Progenitor cell of endocrine pancreas (in vitro differentiated cells): ENCODE data around the gene IGFLR1. TPM values are rescaled to one million over a fixed set of nuclear protein-coding genes. Genes with fewer than 3 reads are reported as not detected.
"Not testable (repeated sequence)": the region's sequence is repeated elsewhere in the genome, so short reads cannot be mapped to it uniquely, and the experiment has no call there.

Experiments
- DNase-seq: peaks from one replicate; pipeline ENCODE4 v3.0.0; 2021; ENCODE audit warnings: low spot score; ENCODE audit not compliant: unreplicated experiment
- H3K27ac Mint-ChIP-seq: 2 replicates; pipeline ENCODE4 v1.8.0; 2021; ENCODE audit warnings: mild to moderate bottlenecking, moderate library complexity, mixed read lengths
- H3K27me3 Mint-ChIP-seq: 2 replicates; pipeline ENCODE4 v1.8.0; 2021; ENCODE audit warnings: mixed read lengths
- H3K36me3 Mint-ChIP-seq: 2 replicates; pipeline ENCODE4 v1.8.0; 2022; ENCODE audit warnings: mixed read lengths; ENCODE audit not compliant: insufficient read depth
- H3K4me1 Mint-ChIP-seq: 2 replicates; pipeline ENCODE4 v1.8.0; 2021; ENCODE audit warnings: low read depth, mixed read lengths
- H3K4me3 Mint-ChIP-seq: 2 replicates; pipeline ENCODE4 v1.8.0; 2021; ENCODE audit warnings: low read depth, mild to moderate bottlenecking, moderate library complexity, mixed read lengths
- H3K9me3 Mint-ChIP-seq: 2 replicates; pipeline ENCODE4 v1.8.0; 2021; ENCODE audit warnings: low read depth, mixed read lengths
- CTCF ChIP-seq: fragments of 200-600 bp; sonication (generic); IDR thresholded peaks from one replicate; pipeline ENCODE4 v1.5.0; 2021; ENCODE audit warnings: antibody characterized with exemption, mild to moderate bottlenecking; ENCODE audit not compliant: unreplicated experiment
- total RNA-seq: library from RNA; stranded (reverse); gene quantifications from 2 replicates; pipeline ENCODE4 v1.2.1, GENCODE V29; 2021

Gene IGFLR1
- total RNA-seq, 1 donor from 2014 or later, result 5.1 TPM

GRCh38 chr19:35729021-35729420, 13.2 kb downstream of the IGFLR1 start:
- Mint-ChIP-seq H3K27ac (no peak overlapping the region), H3K4me3 (no peak overlapping the region), H3K36me3 (peaks cover 27% of the 10 kb centered on the region), H3K9me3 (no peaks in the 10 kb centered on the region), H3K4me1 (no peaks in the 10 kb centered on the region), H3K27me3 (no peaks in the 10 kb centered on the region)
- no peak for TF ChIP-seq CTCF
- DNase-seq, result no peak

GRCh38 chr19:35727956-35728706, 14.1 kb downstream of the IGFLR1 start:
- no peak for TF ChIP-seq CTCF
- no peaks in the 10 kb centered on the region for H3K27me3 Mint-ChIP-seq

DNA sequence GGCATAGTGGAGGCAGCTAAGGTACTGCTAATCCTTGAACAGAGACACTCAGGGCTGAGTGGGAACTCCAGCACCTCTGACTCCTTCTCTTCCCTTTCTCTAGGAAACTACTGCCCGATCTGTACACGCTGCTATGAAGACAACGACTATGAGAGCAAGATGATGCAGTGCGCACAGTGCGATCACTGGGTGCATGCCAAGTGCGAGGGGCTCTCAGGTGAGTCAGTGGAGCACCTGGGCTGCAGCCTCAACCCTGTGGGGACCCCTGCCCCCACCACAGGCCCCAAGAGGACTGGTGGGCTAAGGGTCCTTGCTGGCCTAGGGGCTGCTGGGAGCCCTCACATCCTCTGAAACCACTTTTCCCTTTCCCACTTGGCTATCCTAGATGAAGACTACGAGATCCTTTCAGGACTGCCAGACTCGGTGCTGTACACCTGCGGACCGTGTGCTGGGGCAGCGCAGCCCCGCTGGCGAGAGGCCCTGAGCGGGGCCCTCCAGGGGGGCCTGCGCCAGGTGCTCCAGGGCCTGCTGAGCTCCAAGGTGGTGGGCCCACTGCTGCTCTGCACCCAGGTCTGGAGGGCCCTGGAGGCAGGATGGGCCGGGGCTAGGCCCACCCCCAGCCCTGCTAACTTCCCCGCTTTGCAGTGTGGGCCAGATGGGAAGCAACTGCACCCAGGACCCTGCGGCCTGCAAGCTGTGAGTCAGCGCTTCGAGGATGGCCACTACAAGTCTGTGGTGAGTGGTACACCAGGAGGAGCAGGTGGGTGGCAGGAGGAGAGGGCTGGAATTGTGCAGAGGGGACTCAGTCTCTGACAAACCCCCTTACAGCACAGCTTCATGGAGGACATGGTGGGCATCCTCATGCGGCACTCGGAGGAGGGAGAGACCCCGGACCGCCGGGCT, 14.9 kb downstream of the IGFLR1 start:
- Mint-ChIP-seq H3K4me1 (no peaks in the 10 kb centered on the region), H3K4me3 (no peak overlapping the region), H3K27ac (no peak overlapping the region), H3K27me3 (no peaks in the 10 kb centered on the region), H3K9me3 (no peaks in the 10 kb centered on the region), H3K36me3 (peaks cover 30% of the 10 kb centered on the region)
- no peak for DNase-seq
- no peak for TF ChIP-seq CTCF

More at GRCh38 chr19:35727956-35728706, 14.1 kb downstream of the IGFLR1 start:
- Mint-ChIP-seq H3K4me1 (no peaks in the 10 kb centered on the region), H3K36me3 (peaks cover 30% of the 10 kb centered on the region), H3K9me3 (no peaks in the 10 kb centered on the region), H3K4me3 (no peak overlapping the region), H3K27ac (no peak overlapping the region)
- DNase-seq, result no peak

DNA sequence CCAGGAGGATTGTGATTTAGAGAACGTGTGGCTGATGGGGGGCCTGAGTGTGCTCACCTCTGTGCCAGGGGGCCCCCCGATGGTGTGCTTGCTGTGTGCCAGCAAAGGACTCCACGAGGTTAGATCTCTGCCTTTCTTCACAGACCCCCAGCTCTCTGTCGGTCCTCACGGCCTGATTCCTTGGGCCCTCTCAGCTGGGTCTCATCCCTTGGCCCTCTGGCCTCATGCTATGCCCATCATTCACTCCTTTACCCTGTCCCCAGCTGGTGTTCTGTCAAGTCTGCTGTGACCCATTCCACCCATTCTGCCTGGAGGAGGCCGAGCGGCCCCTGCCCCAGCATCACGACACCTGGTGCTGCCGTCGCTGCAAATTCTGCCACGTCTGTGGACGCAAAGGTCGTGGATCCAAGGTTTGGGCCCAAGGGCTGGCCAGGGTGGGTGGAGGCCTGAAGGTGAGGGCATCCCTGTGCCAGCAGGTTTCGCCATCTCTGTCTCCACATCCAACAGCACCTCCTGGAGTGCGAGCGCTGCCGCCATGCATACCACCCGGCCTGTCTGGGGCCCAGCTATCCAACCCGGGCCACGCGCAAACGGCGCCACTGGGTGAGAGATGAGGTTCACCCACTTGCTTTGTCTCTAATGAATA, 16.9 kb downstream of the IGFLR1 start:
- Mint-ChIP-seq H3K4me1 (no peaks in the 10 kb centered on the region), H3K4me3 (no peak overlapping the region), H3K27me3 (no peaks in the 10 kb centered on the region), H3K27ac (no peak overlapping the region), H3K36me3 (peaks cover 27% of the 10 kb centered on the region), H3K9me3 (no peaks in the 10 kb centered on the region)
- no peak for DNase-seq
- TF ChIP-seq CTCF, result no peak

DNA sequence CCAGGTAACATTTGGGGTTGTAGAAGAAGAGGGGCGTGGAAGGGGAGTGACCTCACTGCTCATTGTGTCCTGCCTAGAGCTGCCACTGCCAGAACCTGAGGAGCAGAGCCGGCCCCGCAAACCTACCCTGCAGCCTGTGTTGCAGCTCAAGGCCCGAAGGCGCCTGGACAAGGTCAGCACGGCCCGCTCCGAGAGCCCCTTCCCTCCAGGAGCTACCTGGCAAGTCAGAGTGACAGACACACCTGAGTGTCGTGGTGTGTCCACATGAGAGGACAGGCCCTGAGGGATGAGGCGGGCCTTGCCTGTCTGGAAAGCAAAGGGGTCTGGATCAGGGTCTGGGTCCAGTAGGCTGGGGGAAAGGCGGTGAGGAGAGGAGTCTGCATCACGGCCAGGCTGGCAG, 17.7 kb downstream of the IGFLR1 start:
- H3K27ac Mint-ChIP-seq, result no peak overlapping the region
- H3K4me1 Mint-ChIP-seq, result peaks cover under 1% of the 10 kb centered on the region
- TF ChIP-seq CTCF, result no peak
- H3K36me3 Mint-ChIP-seq, result peaks cover 25% of the 10 kb centered on the region
- DNase-seq, result no peak
- H3K4me3 Mint-ChIP-seq, result no peak overlapping the region
- H3K9me3 Mint-ChIP-seq, result no peaks in the 10 kb centered on the region
- H3K27me3 Mint-ChIP-seq, result no peaks in the 10 kb centered on the region

- not testable (repeated sequence) for H3K9me3 Mint-ChIP-seq, H3K27me3 Mint-ChIP-seq, H3K27ac Mint-ChIP-seq, H3K4me1 Mint-ChIP-seq, H3K4me3 Mint-ChIP-seq, DNase-seq
- H3K36me3 Mint-ChIP-seq, result peaks cover 21% of the 10 kb centered on the region
Observed at GRCh38 chr19:35724132-35724531, 18.1 kb downstream of the IGFLR1 start.
